A549 treated with dexamethasone at 1 μM for 4 hours (cell line): ENCODE measurements around the gene ZNF281. TPM values are rescaled to one million over a fixed set of nuclear protein-coding genes. Genes with fewer than 3 reads are reported as not detected.

ENCODE experiments used
- total RNA-seq: library from RNA; stranded (reverse); fragments of 200-300 nt; extraction: Qiagen RNA extraction; gene quantifications from 5 replicates; pipeline ENCODE4 v1.2.3, GENCODE V29; 2022

ZNF281 gene, protein sequence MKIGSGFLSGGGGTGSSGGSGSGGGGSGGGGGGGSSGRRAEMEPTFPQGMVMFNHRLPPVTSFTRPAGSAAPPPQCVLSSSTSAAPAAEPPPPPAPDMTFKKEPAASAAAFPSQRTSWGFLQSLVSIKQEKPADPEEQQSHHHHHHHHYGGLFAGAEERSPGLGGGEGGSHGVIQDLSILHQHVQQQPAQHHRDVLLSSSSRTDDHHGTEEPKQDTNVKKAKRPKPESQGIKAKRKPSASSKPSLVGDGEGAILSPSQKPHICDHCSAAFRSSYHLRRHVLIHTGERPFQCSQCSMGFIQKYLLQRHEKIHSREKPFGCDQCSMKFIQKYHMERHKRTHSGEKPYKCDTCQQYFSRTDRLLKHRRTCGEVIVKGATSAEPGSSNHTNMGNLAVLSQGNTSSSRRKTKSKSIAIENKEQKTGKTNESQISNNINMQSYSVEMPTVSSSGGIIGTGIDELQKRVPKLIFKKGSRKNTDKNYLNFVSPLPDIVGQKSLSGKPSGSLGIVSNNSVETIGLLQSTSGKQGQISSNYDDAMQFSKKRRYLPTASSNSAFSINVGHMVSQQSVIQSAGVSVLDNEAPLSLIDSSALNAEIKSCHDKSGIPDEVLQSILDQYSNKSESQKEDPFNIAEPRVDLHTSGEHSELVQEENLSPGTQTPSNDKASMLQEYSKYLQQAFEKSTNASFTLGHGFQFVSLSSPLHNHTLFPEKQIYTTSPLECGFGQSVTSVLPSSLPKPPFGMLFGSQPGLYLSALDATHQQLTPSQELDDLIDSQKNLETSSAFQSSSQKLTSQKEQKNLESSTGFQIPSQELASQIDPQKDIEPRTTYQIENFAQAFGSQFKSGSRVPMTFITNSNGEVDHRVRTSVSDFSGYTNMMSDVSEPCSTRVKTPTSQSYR
- total RNA-seq, result 41.2 to 61.5 TPM (median 52.7 TPM) in 5 replicates

GRCh38 chr1:200409761-200410565, at the start of gene ZNF281:
Gene ZNF281 (minus strand): TSS chr1:200410036. CDS start chr1:200409705, 331 bp downstream.

Other genes with a start within 250 kb of the ZNF281 start
- 7.8 to 12.8 TPM (median 11.5 TPM) in 5 replicates for gene KIF14, start 210.7 kb upstream of the ZNF281 start, total RNA-seq